GM12875 (cell line): ENCODE measurements around the gene GRID2.
"Not testable (repeated sequence)": the region's sequence is repeated elsewhere in the genome, so short reads cannot be mapped to it uniquely, and the experiment has no call there.

Source experiments
- H3K4me3 ChIP-seq: one replicate; pipeline ENCODE4 v1.5.1; 2011; ENCODE audit warnings: low read depth, low read length, control low read depth
- CTCF ChIP-seq: IDR thresholded peaks from 2 replicates; pipeline ENCODE4 v1.5.1; 2011; ENCODE audit warnings: low read depth, mild to moderate bottlenecking, control low read depth, inconsistent platforms, low read length, moderate library complexity, borderline replicate concordance; ENCODE audit not compliant: insufficient read depth

GRID2 gene

DNA sequence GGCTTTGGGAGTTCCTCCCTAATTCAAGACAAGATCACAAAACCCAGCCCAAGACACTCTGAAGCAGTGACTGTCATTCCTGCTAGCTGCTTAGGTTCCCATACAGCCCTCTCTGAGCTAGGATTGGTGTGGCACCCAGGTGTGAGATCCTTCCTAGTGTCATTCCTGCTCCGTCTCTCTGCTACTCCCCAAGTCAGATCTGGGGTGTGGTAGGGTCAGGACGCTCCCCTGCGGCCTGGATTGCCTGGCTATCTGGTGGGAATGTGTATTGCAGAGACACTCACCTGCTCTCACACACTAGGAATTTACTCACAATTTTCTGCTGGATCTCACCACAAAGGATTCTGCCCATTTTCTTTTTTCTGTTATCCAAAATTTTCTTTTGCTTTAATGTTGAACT is 964.0 kb downstream of the GRID2 start:
- TF ChIP-seq CTCF: no peak
- no peak overlapping the region for H3K4me3 ChIP-seq

- H3K4me3 ChIP-seq: no peak overlapping the region
- TF ChIP-seq CTCF: no peak
Measured at GRCh38 chr4:93285346-93285745, 981.6 kb downstream of the GRID2 start.

- H3K4me3 ChIP-seq: no peak overlapping the region
- TF ChIP-seq CTCF: no peak
Measured at GRCh38 chr4:93289241-93289640, 985.5 kb downstream of the GRID2 start.

- TF ChIP-seq CTCF: no peak
- H3K4me3 ChIP-seq: no peak overlapping the region
Measured at GRCh38 chr4:93289831-93290230, 986.1 kb downstream of the GRID2 start.

DNA sequence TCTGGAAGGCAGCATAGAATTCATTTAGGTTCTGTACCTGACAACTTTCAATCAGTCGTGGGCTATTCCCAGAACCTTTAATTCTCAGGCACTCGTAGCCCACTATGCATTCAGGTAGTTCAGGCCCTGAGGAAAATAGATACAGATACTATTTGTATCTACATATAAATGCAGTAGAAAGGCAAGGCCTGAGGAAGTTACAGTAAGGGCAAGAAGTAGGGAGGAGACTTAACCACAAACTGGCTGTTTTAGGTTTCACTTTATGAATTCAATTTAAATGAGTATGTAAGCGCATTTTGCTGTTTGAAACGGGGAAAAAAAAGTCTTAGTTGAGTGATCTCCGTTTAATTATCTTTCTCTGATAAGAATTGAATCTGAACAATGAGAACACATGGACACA is 995.4 kb downstream of the GRID2 start:
- no peak overlapping the region for H3K4me3 ChIP-seq
- TF ChIP-seq CTCF: no peak

GRCh38 chr4:93300780-93301555 is 997.2 kb downstream of the GRID2 start:
- not testable (repeated sequence) for H3K4me3 ChIP-seq

DNA sequence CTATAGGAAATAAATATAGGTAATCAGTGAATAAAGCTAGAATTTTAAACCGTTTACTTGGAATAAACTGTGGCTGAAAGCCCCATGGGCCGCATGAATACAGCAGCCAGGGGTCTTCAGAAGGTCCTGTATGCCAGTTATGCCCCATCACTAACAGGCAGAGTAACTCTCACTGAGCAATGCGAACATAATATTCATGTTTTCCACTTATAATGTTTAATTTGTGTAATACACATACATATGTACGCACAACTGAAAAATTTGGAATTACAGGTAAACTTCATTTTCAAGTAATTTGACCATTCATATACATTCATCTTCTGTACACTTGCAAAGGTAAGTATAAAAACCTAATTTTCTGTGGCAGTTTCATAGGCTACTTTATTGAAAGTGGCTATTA is 998.5 kb downstream of the GRID2 start:
- H3K4me3 ChIP-seq: no peak overlapping the region
- TF ChIP-seq CTCF: no peak
